Activated CD8-positive, alpha-beta memory T cell treated with anti-CD3 and anti-CD28 coated beads, Interleukin-2, amount 50 U/mL, for 4 hours (primary cell): ENCODE data around the gene SLC13A5.
"Not testable (repeated sequence)": the region's sequence is repeated elsewhere in the genome, so short reads cannot be mapped to it uniquely, and the experiment has no call there.

Source experiments
- DNase-seq: peaks from one replicate; pipeline ENCODE4 v3.0.0-alpha.2; 2020

Gene SLC13A5

GRCh38 chr17:6713130-6713917 is at the start of gene SLC13A5:
SLC13A5 (minus strand) TSS chr17:6713369; CDS start chr17:6713333, 36 bp downstream.
- DNase-seq, result no peak

- no peak for DNase-seq
Measured at GRCh38 chr17:6761779-6762178, 48.6 kb upstream of the SLC13A5 start.

GRCh38 chr17:6757747-6758146 is 44.6 kb upstream of the SLC13A5 start:
- no peak for DNase-seq

DNA sequence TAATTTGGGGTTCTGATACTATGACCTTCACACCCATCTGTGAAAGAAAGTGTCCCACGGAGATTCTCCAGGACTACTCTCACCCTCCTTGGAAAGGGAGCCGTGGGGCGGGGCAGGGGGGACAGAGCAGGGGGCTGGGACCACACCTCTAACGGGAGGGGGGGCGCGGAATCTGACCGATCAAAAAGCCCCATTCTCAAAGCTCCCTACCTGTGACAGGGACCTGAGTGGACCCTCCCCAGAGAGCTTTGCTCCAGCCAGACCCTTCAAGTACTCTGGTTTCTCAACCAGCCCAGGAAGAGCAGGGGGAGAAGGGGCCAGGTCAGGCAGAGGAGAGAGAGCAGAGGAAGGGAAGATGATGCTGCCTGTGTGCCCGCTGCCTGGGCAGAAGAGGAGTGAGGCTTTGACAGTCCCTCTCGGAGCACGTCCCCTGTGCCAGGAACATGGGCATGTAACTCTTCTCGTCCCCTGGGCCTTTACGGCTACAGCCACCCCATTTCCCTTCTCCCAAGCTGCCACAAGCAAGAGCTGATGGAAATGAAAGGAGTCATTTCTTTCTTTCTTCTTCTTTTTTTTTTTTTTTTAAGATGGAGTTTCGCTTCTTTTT is 43.4 kb upstream of the SLC13A5 start:
- DNase-seq, result no peak

GRCh38 chr17:6755731-6756184 is 42.6 kb upstream of the SLC13A5 start, which contains the start of gene XAF1:
XAF1 (plus strand) TSS chr17:6756046; CDS start chr17:6756079, 33 bp downstream.
- peak; percentile 43 for DNase-seq

DNA sequence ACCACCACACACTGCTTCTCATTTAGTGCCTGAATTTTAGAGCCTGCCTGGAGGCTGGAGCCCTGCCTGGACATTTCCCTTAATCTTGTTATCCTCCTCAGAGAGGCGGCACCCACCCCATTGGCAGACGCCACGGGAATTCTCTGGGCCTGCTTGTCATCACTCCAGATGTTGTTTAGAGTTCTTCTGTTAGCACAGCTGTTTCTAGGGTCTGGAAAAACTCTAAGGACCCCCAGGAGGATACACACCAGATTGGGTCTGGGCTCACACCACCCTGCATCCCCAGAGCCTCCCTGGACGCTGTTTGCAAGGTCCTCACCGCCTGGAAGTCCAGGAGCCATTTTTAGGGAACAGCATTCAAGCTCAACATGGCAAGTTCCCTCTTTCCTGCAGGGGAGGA is 42.1 kb upstream of the SLC13A5 start:
- no peak for DNase-seq

DNA sequence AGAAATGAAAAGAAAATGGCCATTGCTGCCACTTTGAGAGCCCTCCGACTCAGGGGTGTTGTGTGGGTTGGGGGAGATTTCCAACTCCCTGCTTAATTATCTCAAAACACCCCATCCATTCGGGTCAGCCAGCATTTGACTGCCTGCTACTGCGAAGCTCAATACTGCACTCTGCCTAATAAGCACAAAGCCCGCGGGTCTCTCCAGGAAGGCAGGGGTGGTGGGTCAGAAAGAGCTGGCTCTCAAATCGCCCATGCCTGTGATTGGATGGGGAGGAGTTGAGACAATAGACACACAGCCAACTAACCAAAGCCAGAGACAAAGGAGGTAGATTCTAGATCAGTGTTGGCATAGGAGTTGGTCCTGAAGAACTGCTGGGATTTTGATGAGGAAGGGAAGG is 40.4 kb upstream of the SLC13A5 start:
- no peak for DNase-seq

- DNase-seq, result peak; percentile 55
Measured at GRCh38 chr17:6753006-6753445, 39.9 kb upstream of the SLC13A5 start.

GRCh38 chr17:6752068-6752909 is 39.1 kb upstream of the SLC13A5 start:
- no peak for DNase-seq

- no peak for DNase-seq
Measured at GRCh38 chr17:6749519-6749918, 36.4 kb upstream of the SLC13A5 start.

GRCh38 chr17:6748617-6749016 is 35.4 kb upstream of the SLC13A5 start:
- no peak for DNase-seq

DNA sequence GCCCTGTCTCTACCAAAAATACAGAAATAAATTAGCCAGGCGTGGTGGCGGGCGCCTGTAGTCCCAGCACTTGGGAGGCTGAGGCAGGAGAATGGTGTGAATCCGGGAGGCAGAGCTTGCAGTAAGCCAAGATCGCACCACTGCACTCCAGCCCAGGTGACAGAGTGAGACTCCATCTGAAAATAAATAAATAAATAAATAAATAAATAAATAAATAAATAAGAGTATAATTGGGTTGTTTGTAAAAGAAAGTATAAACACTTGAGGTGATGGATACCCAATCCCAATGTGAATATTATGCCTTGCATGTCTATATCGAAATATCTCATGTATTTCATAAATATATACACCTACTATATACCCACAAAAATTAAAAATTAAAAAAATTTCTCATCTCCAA is 33.5 kb upstream of the SLC13A5 start:
- DNase-seq, result not testable (repeated sequence)

DNA sequence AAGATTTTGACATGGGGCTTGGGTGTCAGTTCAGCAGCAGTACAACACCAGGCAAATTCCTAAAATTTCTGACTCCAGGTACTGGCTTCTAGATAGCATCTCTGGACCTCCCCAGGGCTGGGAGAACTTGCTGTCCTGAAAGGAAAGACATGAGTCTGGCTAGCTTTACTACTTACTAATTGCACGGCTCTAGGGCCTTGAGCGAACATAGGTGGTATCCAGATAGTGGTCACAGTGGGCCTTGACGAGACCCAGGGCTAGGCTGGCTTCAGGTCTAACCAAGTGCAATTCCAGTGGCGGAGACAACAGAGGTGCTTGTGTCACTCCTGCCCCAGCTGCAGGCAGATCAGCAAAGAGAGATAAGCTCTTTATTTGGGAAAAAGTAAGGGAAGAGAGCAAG is 16.4 kb upstream of the SLC13A5 start:
- no peak for DNase-seq

GRCh38 chr17:6724009-6724408 is 10.8 kb upstream of the SLC13A5 start:
- DNase-seq, result no peak

DNA sequence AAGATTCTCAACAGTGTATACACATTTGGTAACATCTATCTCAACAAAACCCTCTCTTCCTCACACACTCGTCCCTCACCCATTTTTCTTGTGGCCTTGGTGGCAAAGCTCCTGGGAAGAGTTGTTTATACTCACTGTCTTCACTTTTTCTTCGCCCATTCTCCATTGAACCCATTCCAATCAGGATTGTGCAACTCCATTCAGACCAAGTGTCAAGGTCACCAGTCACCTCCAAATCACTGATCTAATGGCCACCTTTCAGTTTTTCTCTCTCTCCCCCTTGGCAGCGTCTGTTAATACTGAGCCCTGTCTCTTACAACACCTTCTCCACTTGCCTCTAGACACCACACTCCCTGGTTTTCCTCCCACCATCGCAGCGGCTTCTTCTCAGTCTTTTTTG is 8.6 kb upstream of the SLC13A5 start:
- DNase-seq, result no peak

DNA sequence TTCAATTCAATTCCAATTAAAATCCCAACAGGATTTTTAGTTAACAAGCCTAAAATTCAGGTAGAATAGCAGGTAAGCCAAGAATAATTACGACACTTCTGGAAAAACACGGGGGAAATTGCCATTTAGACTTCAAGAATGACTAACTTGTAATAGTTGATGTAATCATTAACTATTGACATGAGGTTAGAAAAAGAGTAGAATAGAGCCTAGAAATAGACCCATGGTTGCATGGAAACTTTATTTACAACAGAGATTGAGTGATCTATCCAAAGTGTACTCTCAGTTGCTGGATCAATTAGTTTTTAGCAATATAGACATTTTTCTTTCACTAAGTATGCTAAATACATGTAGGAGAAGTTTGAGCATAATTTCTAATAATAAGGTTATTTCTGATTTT is 3.6 kb upstream of the SLC13A5 start:
- DNase-seq, result no peak

- no peak for DNase-seq
Measured at GRCh38 chr17:6714315-6714874, 1.2 kb upstream of the SLC13A5 start.

DNA sequence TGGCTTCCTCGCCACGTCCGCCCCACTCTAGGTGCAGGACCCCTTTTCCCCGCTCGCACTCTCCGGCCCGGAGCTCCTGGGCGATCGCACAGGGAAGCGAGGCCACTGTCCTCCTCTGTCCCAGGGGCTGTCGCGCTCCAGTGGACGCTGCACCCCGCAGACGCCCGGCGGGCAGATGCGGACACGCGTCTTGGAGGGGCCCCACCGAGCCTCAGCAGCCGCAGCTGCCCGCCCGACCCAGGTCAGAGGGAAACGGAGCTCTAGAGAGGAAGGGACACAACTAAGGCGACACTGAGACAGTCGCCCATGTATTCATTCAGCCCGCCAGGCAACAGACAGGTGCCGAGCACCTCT is 726 bp upstream of the SLC13A5 start:
- DNase-seq, result no peak

GRCh38 chr17:6712854-6713129 is 377 bp downstream of the SLC13A5 start:
- no peak for DNase-seq

- no peak for DNase-seq
Measured at GRCh38 chr17:6712058-6712853, 913 bp downstream of the SLC13A5 start.

GRCh38 chr17:6711681-6712057 is 1.5 kb downstream of the SLC13A5 start:
- no peak for DNase-seq

- DNase-seq, result no peak
Measured at GRCh38 chr17:6711081-6711674, 2.0 kb downstream of the SLC13A5 start.
